ENCODE measurements around the gene UEVLD. TPM values are rescaled to one million over a fixed set of nuclear protein-coding genes. Genes with fewer than 3 reads are reported as not detected.

Gene UEVLD
- total RNA-seq, 6 donors from 2014 or later, result 10.3 to 26.0 (median 19.1) TPM

DNA sequence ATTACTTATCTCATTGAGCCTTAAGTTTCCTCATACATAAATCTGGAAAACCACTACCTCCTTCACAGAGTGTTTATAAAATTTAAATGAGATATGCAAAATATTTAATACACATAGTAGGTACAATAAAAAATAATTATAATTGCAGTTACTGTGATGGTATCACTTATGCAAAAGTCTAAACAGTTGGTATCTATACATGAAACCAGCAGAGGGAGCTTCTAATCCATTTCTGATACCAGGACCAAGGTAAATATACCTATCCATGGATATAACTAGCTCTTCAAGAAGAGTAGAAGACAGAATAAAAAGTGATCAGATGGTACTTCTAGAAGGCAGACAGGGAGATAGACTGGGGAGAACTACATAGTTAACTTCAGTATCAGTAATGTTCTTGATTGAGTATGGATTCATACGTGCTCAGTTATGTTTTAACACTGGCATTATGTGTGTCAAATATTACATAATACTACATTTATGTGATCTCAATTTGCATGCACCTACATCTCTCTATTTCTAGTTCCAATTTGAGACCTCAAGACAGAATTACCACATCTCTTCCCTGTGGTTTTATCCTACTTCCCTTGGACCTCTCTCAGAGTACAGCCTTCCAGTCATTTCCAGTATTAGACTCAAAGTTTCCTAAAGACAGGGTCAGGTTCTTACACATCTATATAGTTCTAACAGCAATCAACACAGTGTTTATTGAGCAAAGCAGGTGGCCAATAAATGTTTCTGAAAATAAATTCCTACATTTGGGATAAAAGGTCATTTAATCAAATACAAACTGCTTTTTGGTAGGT is 48.1 kb downstream of the UEVLD start:
- no peak for TF ChIP-seq POLR2AphosphoS5 (IDR thresholded peaks at IDR 0.05)
- TF ChIP-seq, protein P1, sequence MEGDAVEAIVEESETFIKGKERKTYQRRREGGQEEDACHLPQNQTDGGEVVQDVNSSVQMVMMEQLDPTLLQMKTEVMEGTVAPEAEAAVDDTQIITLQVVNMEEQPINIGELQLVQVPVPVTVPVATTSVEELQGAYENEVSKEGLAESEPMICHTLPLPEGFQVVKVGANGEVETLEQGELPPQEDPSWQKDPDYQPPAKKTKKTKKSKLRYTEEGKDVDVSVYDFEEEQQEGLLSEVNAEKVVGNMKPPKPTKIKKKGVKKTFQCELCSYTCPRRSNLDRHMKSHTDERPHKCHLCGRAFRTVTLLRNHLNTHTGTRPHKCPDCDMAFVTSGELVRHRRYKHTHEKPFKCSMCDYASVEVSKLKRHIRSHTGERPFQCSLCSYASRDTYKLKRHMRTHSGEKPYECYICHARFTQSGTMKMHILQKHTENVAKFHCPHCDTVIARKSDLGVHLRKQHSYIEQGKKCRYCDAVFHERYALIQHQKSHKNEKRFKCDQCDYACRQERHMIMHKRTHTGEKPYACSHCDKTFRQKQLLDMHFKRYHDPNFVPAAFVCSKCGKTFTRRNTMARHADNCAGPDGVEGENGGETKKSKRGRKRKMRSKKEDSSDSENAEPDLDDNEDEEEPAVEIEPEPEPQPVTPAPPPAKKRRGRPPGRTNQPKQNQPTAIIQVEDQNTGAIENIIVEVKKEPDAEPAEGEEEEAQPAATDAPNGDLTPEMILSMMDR (IDR thresholded peaks at IDR 0.05), result peak in 1 of 6 experiments; percentile 38
- Histone ChIP-seq H3K4me3 (no peak overlapping the region), H3K27ac (no peak overlapping the region), H3K4me1 (no peaks in the 10 kb centered on the region), H3K36me3 (peaks cover 0 to 40% (median 20%) of the 10 kb centered on the region in 4 donors), H3K27me3 (no peaks in the 10 kb centered on the region), H3K9me3 (no peaks in the 10 kb centered on the region)
- DNase-seq, result no peak
- WGBS, 2 donors, result 83 to 96% methylated on average over 1 of the region's 1 CpG
- ATAC-seq (ENCODE audit: low FRiP score in 2 of 2), result no peak

DNA sequence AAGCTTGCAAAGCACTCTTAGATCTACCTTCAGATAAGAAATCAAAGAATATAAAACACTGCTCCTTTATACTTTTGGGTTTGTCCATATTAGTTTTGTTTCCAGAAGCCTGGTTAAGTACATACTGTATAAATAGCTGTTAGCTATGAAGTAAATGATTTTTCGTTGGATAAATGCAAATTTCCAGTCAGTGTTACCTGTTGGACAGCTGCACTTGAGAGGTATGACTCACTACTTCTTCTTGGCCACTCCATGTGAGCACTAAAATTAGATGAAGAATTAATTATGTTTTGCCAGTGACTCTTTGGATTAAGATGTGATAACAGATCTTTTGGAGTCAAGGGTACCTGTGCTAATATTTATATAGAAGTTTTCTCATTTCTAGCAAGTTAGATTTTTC is 52.3 kb downstream of the UEVLD start:
- Histone ChIP-seq H3K27me3 (no peaks in the 10 kb centered on the region), H3K27ac (no peak overlapping the region), H3K36me3 (peaks cover 0 to 33% (median 13%) of the 10 kb centered on the region in 4 donors), H3K4me1 (no peaks in the 10 kb centered on the region), H3K9me3 (no peaks in the 10 kb centered on the region), H3K4me3 (no peak overlapping the region)
- TF ChIP-seq EP300 (IDR thresholded peaks at IDR 0.05) (no peak), POLR2AphosphoS5 (IDR thresholded peaks at IDR 0.05) (no peak), POLR2A (IDR thresholded peaks at IDR 0.05) (no peak)
- TF ChIP-seq, protein P1 (IDR thresholded peaks at IDR 0.05), result no peak
- peak in 1 of 2 donors; percentile 71 for ATAC-seq (ENCODE audit: low FRiP score in 2 of 2)
- 67 to 81% methylated on average over 1 of the region's 1 CpG for WGBS, 2 donors
- DNase-seq, result peak in 1 of 2 donors; percentile 26

DNA sequence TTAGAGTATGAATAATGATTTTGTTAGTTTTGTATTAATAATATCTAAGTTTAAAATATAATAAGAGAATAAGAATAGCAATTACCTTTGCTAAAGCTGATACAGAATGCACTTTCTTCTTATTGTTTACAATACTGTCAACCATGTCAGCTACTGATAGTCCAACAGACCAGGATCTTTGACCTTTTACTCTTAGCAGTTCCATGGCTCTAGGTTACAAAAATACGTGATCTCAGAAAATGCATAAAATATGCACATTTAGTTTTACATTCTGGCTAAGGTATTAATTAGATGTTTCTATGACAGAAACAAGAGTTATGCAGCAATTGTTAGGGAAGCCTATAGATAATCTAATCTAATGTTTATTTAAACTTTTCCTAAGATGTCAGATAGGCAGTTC is 54.3 kb downstream of the UEVLD start:
- Histone ChIP-seq H3K9me3 (no peaks in the 10 kb centered on the region), H3K27ac (no peak overlapping the region), H3K27me3 (no peaks in the 10 kb centered on the region), H3K4me1 (no peaks in the 10 kb centered on the region), H3K36me3 (peaks cover 0 to 36% (median 13%) of the 10 kb centered on the region in 4 donors), H3K4me3 (no peak overlapping the region)
- ATAC-seq (ENCODE audit: low FRiP score in 2 of 2), result no peak
- 84 to 95% methylated on average over 1 of the region's 1 CpG for WGBS, 2 donors
- DNase-seq, result no peak
- no peak for TF ChIP-seq EP300 (IDR thresholded peaks at IDR 0.05)
- TF ChIP-seq, protein P1 (IDR thresholded peaks at IDR 0.05), result no peak
- no peak for TF ChIP-seq POLR2A (IDR thresholded peaks at IDR 0.05)
- TF ChIP-seq POLR2AphosphoS5 (IDR thresholded peaks at IDR 0.05), result no peak

DNA sequence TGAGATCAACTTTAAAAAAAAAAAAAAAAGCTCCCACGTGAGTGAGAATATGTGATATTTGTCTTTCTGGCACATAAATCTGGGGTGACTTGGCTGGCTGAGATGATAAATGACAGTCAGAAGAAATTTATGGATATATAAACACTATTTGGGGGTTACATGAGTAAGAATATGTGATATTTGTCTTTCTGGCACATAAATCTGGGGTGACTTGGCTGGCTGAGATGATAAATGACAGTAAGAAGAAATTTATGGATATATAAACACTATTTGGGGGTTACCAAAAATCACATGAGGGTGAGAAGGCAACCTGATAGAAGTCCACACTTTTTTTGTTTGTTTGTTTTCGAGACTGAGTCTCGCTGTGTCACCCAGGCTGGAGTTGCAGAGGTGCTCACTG is 55.2 kb downstream of the UEVLD start:
- 92 to 98% methylated on average over 3 of the region's 3 CpGs for WGBS, 2 donors
- no peaks in the 10 kb centered on the region for H3K27me3 ChIP-seq

More for the DNA sequence above, 55.2 kb downstream of the UEVLD start:
- Histone ChIP-seq H3K4me3 (no peak overlapping the region), H3K4me1 (no peaks in the 10 kb centered on the region), H3K36me3 (peaks cover 0 to 36% (median 13%) of the 10 kb centered on the region in 4 donors), H3K9me3 (no peaks in the 10 kb centered on the region), H3K27ac (no peak overlapping the region)
- ATAC-seq (ENCODE audit: low FRiP score in 2 of 2), result no peak
- DNase-seq, result no peak
- no peak for TF ChIP-seq EP300 (IDR thresholded peaks at IDR 0.05)
- TF ChIP-seq POLR2AphosphoS5 (IDR thresholded peaks at IDR 0.05), result no peak
- TF ChIP-seq, protein P1 (IDR thresholded peaks at IDR 0.05), result no peak
- TF ChIP-seq POLR2A (IDR thresholded peaks at IDR 0.05), result no peak
